Measurements from ENCODE around the gene PIGS. TPM values are rescaled to one million over a fixed set of nuclear protein-coding genes. Genes with fewer than 3 reads are reported as not detected.
"Not testable (repeated sequence)": the region's sequence is repeated elsewhere in the genome, so short reads cannot be mapped to it uniquely, and the experiment has no call there.

PIGS gene
- total RNA-seq, 4 donors from 2014 or later: 47.0 to 188 (median 107) TPM

- H3K9me3 ChIP-seq: no peaks in the 10 kb centered on the region
- no peak overlapping the region for H3K27ac ChIP-seq
- H3K4me3 ChIP-seq: no peak overlapping the region
- peaks cover 0 to 18% (median 2%) of the 10 kb centered on the region in 4 donors for H3K4me1 ChIP-seq
- H3K36me3 ChIP-seq: peaks cover 0 to 30% (median 0%) of the 10 kb centered on the region in 3 donors
- DNase-seq: peak in 1 of 3 donors; percentile 40
- TF ChIP-seq POLR2A (IDR thresholded peaks at IDR 0.05) (no peak), CTCF (IDR thresholded peaks at IDR 0.05) (no peak)
- no peaks in the 10 kb centered on the region for H3K27me3 ChIP-seq
Observed at GRCh38 chr17:28578246-28579195, 7.2 kb upstream of the PIGS start.

GRCh38 chr17:28577466-28577824 is 6.1 kb upstream of the PIGS start:
- no peaks in the 10 kb centered on the region for H3K27me3 ChIP-seq
- no peak overlapping the region for H3K4me3 ChIP-seq
- peaks cover 0 to 20% (median 0%) of the 10 kb centered on the region in 3 donors for H3K36me3 ChIP-seq
- H3K27ac ChIP-seq: peak overlapping the region in 2 of 4 donors; percentile 64 to 69
- no peak for TF ChIP-seq POLR2A (IDR thresholded peaks at IDR 0.05)
- TF ChIP-seq CTCF (IDR thresholded peaks at IDR 0.05): no peak
- peaks cover 0 to 28% (median 5%) of the 10 kb centered on the region in 4 donors for H3K4me1 ChIP-seq
- no peak for DNase-seq
- H3K9me3 ChIP-seq: no peaks in the 10 kb centered on the region

- peak; percentile 95 to 97 for TF ChIP-seq POLR2A (IDR thresholded peaks at IDR 0.05)
- peak in 1 of 6 experiments; percentile 13 for TF ChIP-seq CTCF (IDR thresholded peaks at IDR 0.05)
- H3K4me1 ChIP-seq: peaks cover 0 to 34% (median 9%) of the 10 kb centered on the region in 4 donors
- H3K4me3 ChIP-seq: peak within 1 kb of the TSS; percentile 27 to 54 (median 36)
- DNase-seq: peak; percentile 99 to 100 (median 100)
- peak within 1 kb of the TSS in 3 of 4 donors; percentile 43 to 69 (median 64) for H3K27ac ChIP-seq
- no peaks in the 10 kb centered on the region for H3K9me3 ChIP-seq
- peaks cover 0 to 15% (median 0%) of the 10 kb centered on the region in 3 donors for H3K36me3 ChIP-seq
- H3K27me3 ChIP-seq: no peaks in the 10 kb centered on the region
Observed at GRCh38 chr17:28576758-28577465, 5.6 kb upstream of the PIGS start, which contains the start of gene ALDOC. Gene ALDOC (minus strand): TSS chr17:28576895. CDS start chr17:28575532, 1,363 bp downstream.

- peak overlapping the region in 1 of 4 donors; percentile 42 for H3K4me3 ChIP-seq
- DNase-seq: peak in 1 of 3 donors; percentile 44
- not testable (repeated sequence) for H3K9me3 ChIP-seq
Observed at GRCh38 chr17:28576016-28576415, 4.7 kb upstream of the PIGS start.

GRCh38 chr17:28575126-28575795 is 3.9 kb upstream of the PIGS start:
- H3K9me3 ChIP-seq: no peaks in the 10 kb centered on the region
- peaks cover 0 to 14% (median 0%) of the 10 kb centered on the region in 3 donors for H3K36me3 ChIP-seq
- peaks cover 0 to 41% (median 11%) of the 10 kb centered on the region in 4 donors for H3K4me1 ChIP-seq
- DNase-seq: peak in 1 of 3 donors; percentile 40
- H3K27me3 ChIP-seq: no peaks in the 10 kb centered on the region
- TF ChIP-seq POLR2A (IDR thresholded peaks at IDR 0.05) (no peak), CTCF (IDR thresholded peaks at IDR 0.05) (no peak)
- H3K4me3 ChIP-seq: peak overlapping the region in 1 of 4 donors; percentile 42
- no peak overlapping the region for H3K27ac ChIP-seq

More at GRCh38 chr17:28576016-28576415, 4.7 kb upstream of the PIGS start:
- not testable (repeated sequence) for H3K27me3 ChIP-seq, H3K27ac ChIP-seq
- peaks cover 0 to 14% (median 0%) of the 10 kb centered on the region in 3 donors for H3K36me3 ChIP-seq
- peaks cover 0 to 36% (median 10%) of the 10 kb centered on the region in 4 donors for H3K4me1 ChIP-seq
